ENCODE data around the gene NNT.

DNA sequence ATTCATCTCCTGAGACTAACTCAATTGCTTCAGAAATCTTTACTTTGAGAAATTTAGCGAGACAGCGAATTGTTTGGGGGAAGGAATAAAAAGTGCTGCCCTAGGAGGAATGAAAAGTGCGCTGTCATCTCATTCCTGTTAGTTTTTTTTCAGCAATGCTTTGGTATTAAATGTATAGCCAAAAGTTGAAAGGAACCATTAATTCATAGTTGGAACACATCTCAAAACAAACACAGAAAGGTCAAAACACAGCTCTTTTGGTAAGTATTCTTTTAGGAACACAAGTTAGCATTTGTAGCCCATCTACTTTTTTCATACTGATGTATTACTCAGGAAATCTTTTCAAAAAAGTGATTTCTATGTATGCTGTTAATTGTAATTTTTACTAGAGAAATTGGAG lies 109.1 kb downstream of the NNT start:
- TF ChIP-seq AGO1 (IDR thresholded peaks at IDR 0.05; ENCODE audit: low read depth, low read length, poor library complexity, severe bottlenecking) (no peak), TP53 (CRISPR knock-in tag; conservative IDR thresholded peaks at IDR 0.05) (no peak), POLR2A (IDR thresholded peaks at IDR 0.05; ENCODE audit: insufficient read depth in 1 of 2, low read depth in 2 of 2, low read length in 2 of 2) (no peak), SRSF4 (IDR thresholded peaks at IDR 0.05; ENCODE audit: low read depth, low read length, poor library complexity, severe bottlenecking) (no peak), MXD4 (CRISPR knock-in tag; IDR thresholded peaks at IDR 0.05) (no peak)
- TF ChIP-seq, protein P1, sequence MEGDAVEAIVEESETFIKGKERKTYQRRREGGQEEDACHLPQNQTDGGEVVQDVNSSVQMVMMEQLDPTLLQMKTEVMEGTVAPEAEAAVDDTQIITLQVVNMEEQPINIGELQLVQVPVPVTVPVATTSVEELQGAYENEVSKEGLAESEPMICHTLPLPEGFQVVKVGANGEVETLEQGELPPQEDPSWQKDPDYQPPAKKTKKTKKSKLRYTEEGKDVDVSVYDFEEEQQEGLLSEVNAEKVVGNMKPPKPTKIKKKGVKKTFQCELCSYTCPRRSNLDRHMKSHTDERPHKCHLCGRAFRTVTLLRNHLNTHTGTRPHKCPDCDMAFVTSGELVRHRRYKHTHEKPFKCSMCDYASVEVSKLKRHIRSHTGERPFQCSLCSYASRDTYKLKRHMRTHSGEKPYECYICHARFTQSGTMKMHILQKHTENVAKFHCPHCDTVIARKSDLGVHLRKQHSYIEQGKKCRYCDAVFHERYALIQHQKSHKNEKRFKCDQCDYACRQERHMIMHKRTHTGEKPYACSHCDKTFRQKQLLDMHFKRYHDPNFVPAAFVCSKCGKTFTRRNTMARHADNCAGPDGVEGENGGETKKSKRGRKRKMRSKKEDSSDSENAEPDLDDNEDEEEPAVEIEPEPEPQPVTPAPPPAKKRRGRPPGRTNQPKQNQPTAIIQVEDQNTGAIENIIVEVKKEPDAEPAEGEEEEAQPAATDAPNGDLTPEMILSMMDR (CRISPR knock-in tag; IDR thresholded peaks at IDR 0.05), result no peak
- TF ChIP-seq, protein P2, sequence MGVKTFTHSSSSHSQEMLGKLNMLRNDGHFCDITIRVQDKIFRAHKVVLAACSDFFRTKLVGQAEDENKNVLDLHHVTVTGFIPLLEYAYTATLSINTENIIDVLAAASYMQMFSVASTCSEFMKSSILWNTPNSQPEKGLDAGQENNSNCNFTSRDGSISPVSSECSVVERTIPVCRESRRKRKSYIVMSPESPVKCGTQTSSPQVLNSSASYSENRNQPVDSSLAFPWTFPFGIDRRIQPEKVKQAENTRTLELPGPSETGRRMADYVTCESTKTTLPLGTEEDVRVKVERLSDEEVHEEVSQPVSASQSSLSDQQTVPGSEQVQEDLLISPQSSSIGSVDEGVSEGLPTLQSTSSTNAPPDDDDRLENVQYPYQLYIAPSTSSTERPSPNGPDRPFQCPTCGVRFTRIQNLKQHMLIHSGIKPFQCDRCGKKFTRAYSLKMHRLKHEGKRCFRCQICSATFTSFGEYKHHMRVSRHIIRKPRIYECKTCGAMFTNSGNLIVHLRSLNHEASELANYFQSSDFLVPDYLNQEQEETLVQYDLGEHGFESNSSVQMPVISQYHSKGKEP (CRISPR knock-in tag; IDR thresholded peaks at IDR 0.05), result no peak
- TF ChIP-seq, protein P3, sequence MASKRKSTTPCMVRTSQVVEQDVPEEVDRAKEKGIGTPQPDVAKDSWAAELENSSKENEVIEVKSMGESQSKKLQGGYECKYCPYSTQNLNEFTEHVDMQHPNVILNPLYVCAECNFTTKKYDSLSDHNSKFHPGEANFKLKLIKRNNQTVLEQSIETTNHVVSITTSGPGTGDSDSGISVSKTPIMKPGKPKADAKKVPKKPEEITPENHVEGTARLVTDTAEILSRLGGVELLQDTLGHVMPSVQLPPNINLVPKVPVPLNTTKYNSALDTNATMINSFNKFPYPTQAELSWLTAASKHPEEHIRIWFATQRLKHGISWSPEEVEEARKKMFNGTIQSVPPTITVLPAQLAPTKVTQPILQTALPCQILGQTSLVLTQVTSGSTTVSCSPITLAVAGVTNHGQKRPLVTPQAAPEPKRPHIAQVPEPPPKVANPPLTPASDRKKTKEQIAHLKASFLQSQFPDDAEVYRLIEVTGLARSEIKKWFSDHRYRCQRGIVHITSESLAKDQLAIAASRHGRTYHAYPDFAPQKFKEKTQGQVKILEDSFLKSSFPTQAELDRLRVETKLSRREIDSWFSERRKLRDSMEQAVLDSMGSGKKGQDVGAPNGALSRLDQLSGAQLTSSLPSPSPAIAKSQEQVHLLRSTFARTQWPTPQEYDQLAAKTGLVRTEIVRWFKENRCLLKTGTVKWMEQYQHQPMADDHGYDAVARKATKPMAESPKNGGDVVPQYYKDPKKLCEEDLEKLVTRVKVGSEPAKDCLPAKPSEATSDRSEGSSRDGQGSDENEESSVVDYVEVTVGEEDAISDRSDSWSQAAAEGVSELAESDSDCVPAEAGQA (IDR thresholded peaks at IDR 0.05; ENCODE audit: low read depth), result no peak
- TF ChIP-seq, protein P3 (CRISPR knock-in tag; IDR thresholded peaks at IDR 0.05; ENCODE audit: borderline replicate concordance), result no peak

All from HepG2 (cell line).